ENCODE results near the gene P4HA2. TPM values are rescaled to one million over a fixed set of nuclear protein-coding genes. Genes with fewer than 3 reads are reported as not detected.

P4HA2 gene
- total and polyA plus RNA-seq, 11 donors: 41.2 to 140 (median 55.7) TPM

- ATAC-seq (no peak), DNase-seq (no peak)
- intact Hi-C loops (cut with DNase I): loop anchor here in 5 of 10 donors (5.0 to 10.0 kb wide), 6 partner anchors 37 to 231 kb away; no protein-coding TSS in a partner anchor
- Histone ChIP-seq H3K36me3 (no peaks in the 10 kb centered on the region), H3K9me3 (no peaks in the 10 kb centered on the region), H3K4me3 (no peak overlapping the region), H3K27me3 (no peaks in the 10 kb centered on the region), H3K4me1 (peaks cover 0 to 7% (median 0%) of the 10 kb centered on the region in 12 donors), H3K27ac (no peak overlapping the region)
- 90 to 94% (median 93%) methylated on average over 11 to 14 of the region's 14 CpGs for WGBS, 4 donors
- TF ChIP-seq POLR2A (IDR thresholded peaks at IDR 0.05): no peak
- no peak for TF ChIP-seq CTCF (IDR thresholded peaks at IDR 0.05)
These were observed 46.6 kb upstream of the P4HA2 start for GRCh38 chr5:132274050-132274792.

- H3K9me3 ChIP-seq: no peaks in the 10 kb centered on the region
- intact Hi-C loops (cut with DNase I): loop anchor here in 5 of 10 donors (5.0 to 10.0 kb wide), 6 partner anchors 36 to 231 kb away; no protein-coding TSS in a partner anchor
- ATAC-seq (no peak), DNase-seq (no peak)
- no peaks in the 10 kb centered on the region for H3K36me3 ChIP-seq
- peaks cover 0 to 7% (median 0%) of the 10 kb centered on the region in 12 donors for H3K4me1 ChIP-seq
- no peak for TF ChIP-seq POLR2A (IDR thresholded peaks at IDR 0.05)
- no peak for TF ChIP-seq CTCF (IDR thresholded peaks at IDR 0.05)
- 85 to 94% (median 90%) methylated on average over 2 of the region's 2 CpGs for WGBS, 4 donors
- peak overlapping the region in 1 of 12 donors; percentile 53 for H3K27ac ChIP-seq
- no peaks in the 10 kb centered on the region for H3K27me3 ChIP-seq
- no peak overlapping the region for H3K4me3 ChIP-seq
These were observed 46.0 kb upstream of the P4HA2 start for GRCh38 chr5:132273631-132274030.

- H3K36me3 ChIP-seq: no peaks in the 10 kb centered on the region
These were observed 44.9 kb upstream of the P4HA2 start for GRCh38 chr5:132272311-132273210.

More at GRCh38 chr5:132272311-132273210, 44.9 kb upstream of the P4HA2 start:
- ATAC-seq: peak in 3 of 4 donors; percentile 14 to 53 (median 45)
- Histone ChIP-seq H3K27ac (peak overlapping the region in 1 of 12 donors; percentile 53), H3K27me3 (no peaks in the 10 kb centered on the region), H3K9me3 (no peaks in the 10 kb centered on the region), H3K4me1 (peaks cover 0 to 13% (median 0%) of the 10 kb centered on the region in 12 donors), H3K4me3 (peak overlapping the region in 3 of 12 donors; percentile 2 to 42 (median 29))
- 54 to 64% (median 62%) methylated on average over 37 of the region's 37 CpGs for WGBS, 4 donors
- peak; percentile 79 to 93 (median 86) for TF ChIP-seq CTCF (IDR thresholded peaks at IDR 0.05)
- TF ChIP-seq POLR2A (IDR thresholded peaks at IDR 0.05): no peak
- DNase-seq: peak in 3 of 5 donors; percentile 49 to 76 (median 52)
- intact Hi-C loops (cut with DNase I): loop anchor here in 5 of 10 donors (5.0 to 10.0 kb wide), 6 partner anchors 35 to 232 kb away; no protein-coding TSS in a partner anchor
